Measurements from ENCODE around the gene MSANTD1.

DNA sequence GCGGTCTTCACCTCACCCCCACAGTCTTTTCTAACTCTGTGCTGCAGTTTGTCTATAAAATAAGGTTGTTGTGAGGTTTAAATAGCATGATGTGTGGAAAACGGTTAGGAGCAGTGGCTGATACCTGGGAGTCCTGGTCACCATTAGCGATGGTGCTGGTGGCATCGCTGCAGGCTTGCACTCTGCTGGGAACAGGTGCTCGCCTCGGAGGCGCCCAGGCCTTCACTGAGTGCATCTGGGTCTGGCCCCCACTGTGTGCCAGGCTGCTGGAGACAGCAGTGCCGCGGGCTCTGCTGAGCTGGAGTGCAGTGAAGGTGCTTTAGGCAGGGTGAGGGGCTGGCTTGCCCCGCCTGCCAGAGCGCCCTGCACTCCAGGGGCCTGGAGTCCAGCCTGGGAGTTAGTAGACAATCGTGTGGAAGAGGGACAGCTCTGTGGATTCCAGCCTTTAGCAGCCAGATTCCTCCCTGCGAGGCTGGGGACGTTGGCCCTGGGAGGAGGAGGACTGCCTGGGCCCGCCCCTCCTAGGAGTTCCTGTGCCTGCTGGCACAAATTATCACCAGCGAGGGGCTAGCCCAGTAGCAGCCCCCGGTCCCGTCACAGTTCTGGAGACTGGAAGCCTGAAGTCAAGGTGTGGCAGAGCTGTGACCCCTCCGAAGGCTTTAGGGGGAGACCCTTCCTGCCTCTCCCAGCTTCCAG lies 51.2 kb downstream of the MSANTD1 start:
- TF ChIP-seq TARDBP (IDR thresholded peaks at IDR 0.05) (no peak), SP1 (IDR thresholded peaks at IDR 0.05) (no peak), ARNT (IDR thresholded peaks at IDR 0.05) (no peak), HDGF (IDR thresholded peaks at IDR 0.05; ENCODE audit: borderline replicate concordance) (no peak), FOXM1 (IDR thresholded peaks at IDR 0.05; ENCODE audit: borderline replicate concordance) (no peak)
- TF ChIP-seq, protein P1, sequence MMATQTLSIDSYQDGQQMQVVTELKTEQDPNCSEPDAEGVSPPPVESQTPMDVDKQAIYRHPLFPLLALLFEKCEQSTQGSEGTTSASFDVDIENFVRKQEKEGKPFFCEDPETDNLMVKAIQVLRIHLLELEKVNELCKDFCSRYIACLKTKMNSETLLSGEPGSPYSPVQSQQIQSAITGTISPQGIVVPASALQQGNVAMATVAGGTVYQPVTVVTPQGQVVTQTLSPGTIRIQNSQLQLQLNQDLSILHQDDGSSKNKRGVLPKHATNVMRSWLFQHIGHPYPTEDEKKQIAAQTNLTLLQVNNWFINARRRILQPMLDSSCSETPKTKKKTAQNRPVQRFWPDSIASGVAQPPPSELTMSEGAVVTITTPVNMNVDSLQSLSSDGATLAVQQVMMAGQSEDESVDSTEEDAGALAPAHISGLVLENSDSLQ (IDR thresholded peaks at IDR 0.05) = no peak

Measured in HEK293T (cell line).